GM23338 (cell line): ENCODE results near the gene WDR11.

Source experiments
- CREB1 ChIP-seq: fragments of 250-450 bp; sonication (Bioruptor Pico); IDR thresholded peaks from 2 replicates; pipeline ENCODE4 v1.5.0; 2020; ENCODE audit warnings: low read depth, mild to moderate bottlenecking, moderate library complexity
- CTCF ChIP-seq, 2 experiments: fragments of 200-600 bp in 1 of 2; sonication (generic) in 1 of 2; conservative IDR thresholded peaks; 2 replicates each; pipeline versions ENCODE4 v1.5.1 to v1.6.1; 2016 to 2017; ENCODE audit warnings: antibody characterized with exemption in 2 of 2, low read depth in 2 of 2, mild to moderate bottlenecking in 2 of 2, moderate library complexity in 1 of 2
- ETS1 ChIP-seq: IDR thresholded peaks from 2 replicates; pipeline ENCODE4 v1.6.1; 2016; ENCODE audit warnings: antibody characterized with exemption
- EZH2 ChIP-seq: fragments of 200-600 bp; sonication (generic); IDR thresholded peaks from one replicate; pipeline ENCODE4 v1.8.0; 2017; ENCODE audit warnings: antibody characterized with exemption, mild to moderate bottlenecking, low read depth; ENCODE audit not compliant: unreplicated experiment
- EZH2phosphoT487 ChIP-seq: fragments of 200-600 bp; sonication (generic); IDR thresholded peaks from one replicate; pipeline ENCODE4 v1.8.1; 2018; ENCODE audit warnings: antibody characterized with exemption; ENCODE audit not compliant: unreplicated experiment
- JUNB ChIP-seq: IDR thresholded peaks from one replicate; pipeline ENCODE4 v1.6.1; 2016; ENCODE audit warnings: antibody characterized with exemption; ENCODE audit not compliant: unreplicated experiment
- POLR2AphosphoS5 ChIP-seq: IDR thresholded peaks from 2 replicates; pipeline ENCODE4 v1.6.1; 2016; ENCODE audit warnings: antibody characterized with exemption, low read depth
- STAT1 ChIP-seq: IDR thresholded peaks from one replicate; pipeline ENCODE4 v1.6.1; 2016; ENCODE audit warnings: antibody characterized with exemption; ENCODE audit not compliant: unreplicated experiment
- ZNF114 ChIP-seq: fragments of 250-450 bp; sonication (Bioruptor Pico); IDR thresholded peaks from 2 replicates; pipeline ENCODE4 v1.5.0; 2020; ENCODE audit warnings: mild to moderate bottlenecking, moderate library complexity
- ZNF331 ChIP-seq: fragments of 250-450 bp; sonication (Bioruptor Pico); IDR thresholded peaks from 2 replicates; pipeline ENCODE4 v1.5.0; 2020; ENCODE audit warnings: low read depth, mild to moderate bottlenecking, moderate library complexity
- ZNF462 ChIP-seq: fragments of 250-450 bp; sonication (Bioruptor Pico); IDR thresholded peaks from 2 replicates; pipeline ENCODE4 v1.5.0; 2020; ENCODE audit warnings: mild to moderate bottlenecking, moderate library complexity
- TF ChIP-seq, protein P1 (sequence below): IDR thresholded peaks from one replicate; pipeline ENCODE4 v1.6.1; 2018; ENCODE audit warnings: antibody characterized with exemption; ENCODE audit not compliant: unreplicated experiment

DNA sequence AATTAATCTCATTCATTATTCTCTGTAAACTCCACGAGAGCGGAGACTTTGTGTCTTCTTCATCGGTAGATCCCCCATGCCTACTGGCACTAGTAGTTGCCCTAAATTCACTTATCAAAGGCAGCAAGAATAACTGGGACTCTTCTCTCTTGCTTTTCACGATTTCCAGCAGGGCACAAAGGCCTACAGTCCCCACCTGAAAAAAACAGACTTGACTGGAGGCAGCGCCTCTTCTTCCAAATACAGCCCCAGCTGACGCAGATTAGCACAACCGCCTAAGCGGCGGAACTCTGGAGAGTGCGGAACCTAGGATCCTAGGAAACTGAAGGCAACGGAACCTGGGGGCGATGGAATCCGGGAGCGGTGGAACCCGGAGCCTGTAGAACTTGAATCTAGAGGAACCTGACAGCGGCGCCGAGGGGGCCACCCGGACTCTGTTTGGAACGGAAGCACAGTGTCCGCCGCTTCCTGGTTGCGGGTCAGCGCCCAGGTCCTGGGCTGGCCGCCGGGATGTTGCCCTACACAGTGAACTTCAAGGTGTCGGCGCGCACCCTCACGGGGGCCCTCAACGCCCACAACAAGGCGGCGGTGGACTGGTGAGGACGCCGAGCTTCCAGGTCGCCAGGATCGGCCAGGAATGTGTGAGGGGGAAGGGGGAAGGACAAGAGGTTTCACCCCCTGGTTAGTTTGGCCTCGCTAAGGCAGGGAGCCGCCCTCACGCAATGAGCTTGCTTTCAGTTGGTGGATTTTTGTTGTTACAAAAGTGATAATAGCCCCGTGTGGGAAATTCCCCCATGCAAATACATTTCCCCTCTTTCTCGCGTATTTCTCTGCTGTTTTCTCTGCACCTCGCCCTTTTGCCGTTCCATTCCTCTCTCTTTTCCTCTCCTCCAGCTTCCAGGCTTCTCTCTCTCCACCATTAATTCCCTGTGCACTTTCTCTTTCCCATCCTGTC lies at the start of gene WDR11:
- TF ChIP-seq CTCF (conservative IDR thresholded peaks at IDR 0.05; ENCODE audit: low read depth in 2 of 2): no peak
- no peak for TF ChIP-seq EZH2phosphoT487
- no peak for TF ChIP-seq STAT1
- TF ChIP-seq, protein P1, sequence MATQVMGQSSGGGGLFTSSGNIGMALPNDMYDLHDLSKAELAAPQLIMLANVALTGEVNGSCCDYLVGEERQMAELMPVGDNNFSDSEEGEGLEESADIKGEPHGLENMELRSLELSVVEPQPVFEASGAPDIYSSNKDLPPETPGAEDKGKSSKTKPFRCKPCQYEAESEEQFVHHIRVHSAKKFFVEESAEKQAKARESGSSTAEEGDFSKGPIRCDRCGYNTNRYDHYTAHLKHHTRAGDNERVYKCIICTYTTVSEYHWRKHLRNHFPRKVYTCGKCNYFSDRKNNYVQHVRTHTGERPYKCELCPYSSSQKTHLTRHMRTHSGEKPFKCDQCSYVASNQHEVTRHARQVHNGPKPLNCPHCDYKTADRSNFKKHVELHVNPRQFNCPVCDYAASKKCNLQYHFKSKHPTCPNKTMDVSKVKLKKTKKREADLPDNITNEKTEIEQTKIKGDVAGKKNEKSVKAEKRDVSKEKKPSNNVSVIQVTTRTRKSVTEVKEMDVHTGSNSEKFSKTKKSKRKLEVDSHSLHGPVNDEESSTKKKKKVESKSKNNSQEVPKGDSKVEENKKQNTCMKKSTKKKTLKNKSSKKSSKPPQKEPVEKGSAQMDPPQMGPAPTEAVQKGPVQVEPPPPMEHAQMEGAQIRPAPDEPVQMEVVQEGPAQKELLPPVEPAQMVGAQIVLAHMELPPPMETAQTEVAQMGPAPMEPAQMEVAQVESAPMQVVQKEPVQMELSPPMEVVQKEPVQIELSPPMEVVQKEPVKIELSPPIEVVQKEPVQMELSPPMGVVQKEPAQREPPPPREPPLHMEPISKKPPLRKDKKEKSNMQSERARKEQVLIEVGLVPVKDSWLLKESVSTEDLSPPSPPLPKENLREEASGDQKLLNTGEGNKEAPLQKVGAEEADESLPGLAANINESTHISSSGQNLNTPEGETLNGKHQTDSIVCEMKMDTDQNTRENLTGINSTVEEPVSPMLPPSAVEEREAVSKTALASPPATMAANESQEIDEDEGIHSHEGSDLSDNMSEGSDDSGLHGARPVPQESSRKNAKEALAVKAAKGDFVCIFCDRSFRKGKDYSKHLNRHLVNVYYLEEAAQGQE: peak; percentile 9
- no peak for TF ChIP-seq JUNB
- peak; percentile 91 for TF ChIP-seq POLR2AphosphoS5
- peak; percentile 80 for TF ChIP-seq CREB1 (CRISPR knock-in tag)
- TF ChIP-seq EZH2: no peak
- TF ChIP-seq ZNF114 (CRISPR knock-in tag): peak; percentile 83
- TF ChIP-seq ETS1: peak; percentile 78
- TF ChIP-seq ZNF331: no peak; the same call in 1 of the 2 replicates
- peak; percentile 79 for TF ChIP-seq ZNF462 (CRISPR knock-in tag)
